Measurements from ENCODE around the gene S100A13. TPM values are rescaled to one million over a fixed set of nuclear protein-coding genes. Genes with fewer than 3 reads are reported as not detected.

The S100A13 gene
- total RNA-seq, 1 donor from 2014 or later, result 87.4 TPM

DNA sequence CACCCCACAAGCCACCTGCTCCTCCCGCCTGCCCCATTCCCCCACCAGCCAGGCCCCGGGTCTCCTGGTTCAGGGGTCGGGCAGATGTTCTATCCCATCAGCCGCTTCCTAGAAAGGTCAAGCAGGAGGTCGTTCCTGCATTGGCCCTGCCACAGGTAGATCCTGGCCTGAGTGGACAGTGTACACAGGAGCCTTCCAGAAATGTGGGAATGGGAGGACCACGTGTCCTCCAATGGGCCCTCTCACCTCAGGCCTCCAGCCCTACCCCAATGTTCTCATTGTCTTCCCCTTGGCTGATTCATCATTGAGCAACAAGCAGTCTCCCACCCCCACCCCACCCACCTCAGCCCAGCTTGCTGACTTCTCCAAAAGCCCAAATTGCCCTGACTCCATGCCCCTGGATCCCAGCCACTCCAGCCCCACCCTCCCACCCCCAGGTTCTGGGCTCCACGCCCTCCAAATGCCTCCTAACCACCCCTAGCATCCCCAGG, 16.4 kb downstream of the S100A13 start:
- H3K9me3 Mint-ChIP-seq, result no peaks in the 10 kb centered on the region
- Histone ChIP-seq H3F3A (ENCODE audit: low read depth) (no peaks in the 10 kb centered on the region), H3K79me2 (ENCODE audit: low read depth) (no peaks in the 10 kb centered on the region), H3K4me3 (no peak overlapping the region), H3K27ac (no peak overlapping the region), H3K27me3 (no peaks in the 10 kb centered on the region), H3K9me3 (ENCODE audit: low read depth) (no peaks in the 10 kb centered on the region), H2AFZ (replicated peaks) (no peak overlapping the region), H3K4me1 (peaks cover 31% of the 10 kb centered on the region), H4K20me1 (ENCODE audit: low read depth) (no peaks in the 10 kb centered on the region), H3K9ac (no peak overlapping the region), H3K4me2 (no peak overlapping the region), H3K36me3 (no peaks in the 10 kb centered on the region)
- TF ChIP-seq EZH2 (IDR thresholded peaks at IDR 0.05) (no peak), EZH2phosphoT487 (IDR thresholded peaks at IDR 0.05) (no peak)
- TF ChIP-seq, protein P1, sequence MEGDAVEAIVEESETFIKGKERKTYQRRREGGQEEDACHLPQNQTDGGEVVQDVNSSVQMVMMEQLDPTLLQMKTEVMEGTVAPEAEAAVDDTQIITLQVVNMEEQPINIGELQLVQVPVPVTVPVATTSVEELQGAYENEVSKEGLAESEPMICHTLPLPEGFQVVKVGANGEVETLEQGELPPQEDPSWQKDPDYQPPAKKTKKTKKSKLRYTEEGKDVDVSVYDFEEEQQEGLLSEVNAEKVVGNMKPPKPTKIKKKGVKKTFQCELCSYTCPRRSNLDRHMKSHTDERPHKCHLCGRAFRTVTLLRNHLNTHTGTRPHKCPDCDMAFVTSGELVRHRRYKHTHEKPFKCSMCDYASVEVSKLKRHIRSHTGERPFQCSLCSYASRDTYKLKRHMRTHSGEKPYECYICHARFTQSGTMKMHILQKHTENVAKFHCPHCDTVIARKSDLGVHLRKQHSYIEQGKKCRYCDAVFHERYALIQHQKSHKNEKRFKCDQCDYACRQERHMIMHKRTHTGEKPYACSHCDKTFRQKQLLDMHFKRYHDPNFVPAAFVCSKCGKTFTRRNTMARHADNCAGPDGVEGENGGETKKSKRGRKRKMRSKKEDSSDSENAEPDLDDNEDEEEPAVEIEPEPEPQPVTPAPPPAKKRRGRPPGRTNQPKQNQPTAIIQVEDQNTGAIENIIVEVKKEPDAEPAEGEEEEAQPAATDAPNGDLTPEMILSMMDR (IDR thresholded peaks at IDR 0.05), result no peak
- no peaks in the 10 kb centered on the region for H3K36me3 Mint-ChIP-seq
- H3K27me3 Mint-ChIP-seq (ENCODE audit: insufficient read depth, low read depth), result peaks cover 15% of the 10 kb centered on the region
- DNase-seq (ENCODE audit: low spot score), result no peak
- peaks cover 31% of the 10 kb centered on the region for H3K4me1 Mint-ChIP-seq
- no peak overlapping the region for H3K4me3 Mint-ChIP-seq
- no peak overlapping the region for H3K27ac Mint-ChIP-seq

DNA sequence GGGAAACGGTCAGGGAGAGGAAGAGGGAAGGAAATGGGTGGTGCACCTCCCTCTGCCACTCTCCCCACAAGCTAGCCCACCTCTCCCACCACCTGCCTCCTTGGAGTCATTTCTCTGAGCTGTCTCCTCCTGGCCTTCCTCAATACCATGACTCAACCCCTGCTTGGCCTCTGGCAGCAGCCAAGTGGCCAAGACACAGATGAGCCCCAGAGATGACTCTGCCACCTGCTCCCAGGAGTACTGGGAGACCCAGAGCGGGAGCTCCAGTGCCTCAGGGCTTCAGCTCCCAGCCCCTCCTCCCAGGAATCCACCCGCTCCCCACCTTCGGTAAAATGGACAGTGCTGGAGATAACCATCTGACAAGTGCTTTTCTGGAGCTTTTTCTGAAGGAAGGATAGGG, 17.0 kb downstream of the S100A13 start:
- Mint-ChIP-seq H3K4me3 (no peak overlapping the region), H3K27ac (no peak overlapping the region), H3K9me3 (no peaks in the 10 kb centered on the region), H3K27me3 (ENCODE audit: insufficient read depth, low read depth) (peaks cover 15% of the 10 kb centered on the region), H3K4me1 (peaks cover 31% of the 10 kb centered on the region), H3K36me3 (no peaks in the 10 kb centered on the region)
- Histone ChIP-seq H3K27ac (no peak overlapping the region), H3K4me1 (peaks cover 31% of the 10 kb centered on the region), H3K9ac (no peak overlapping the region), H3K27me3 (no peaks in the 10 kb centered on the region), H2AFZ (replicated peaks) (no peak overlapping the region), H4K20me1 (ENCODE audit: low read depth) (no peaks in the 10 kb centered on the region), H3K9me3 (ENCODE audit: low read depth) (no peaks in the 10 kb centered on the region), H3K4me2 (no peak overlapping the region), H3K36me3 (no peaks in the 10 kb centered on the region), H3K4me3 (no peak overlapping the region), H3F3A (ENCODE audit: low read depth) (no peaks in the 10 kb centered on the region), H3K79me2 (ENCODE audit: low read depth) (no peaks in the 10 kb centered on the region)
- DNase-seq (ENCODE audit: low spot score), result no peak
- no peak for TF ChIP-seq EZH2 (IDR thresholded peaks at IDR 0.05)
- TF ChIP-seq, protein P1 (IDR thresholded peaks at IDR 0.05), result no peak
- no peak for TF ChIP-seq EZH2phosphoT487 (IDR thresholded peaks at IDR 0.05)

DNA sequence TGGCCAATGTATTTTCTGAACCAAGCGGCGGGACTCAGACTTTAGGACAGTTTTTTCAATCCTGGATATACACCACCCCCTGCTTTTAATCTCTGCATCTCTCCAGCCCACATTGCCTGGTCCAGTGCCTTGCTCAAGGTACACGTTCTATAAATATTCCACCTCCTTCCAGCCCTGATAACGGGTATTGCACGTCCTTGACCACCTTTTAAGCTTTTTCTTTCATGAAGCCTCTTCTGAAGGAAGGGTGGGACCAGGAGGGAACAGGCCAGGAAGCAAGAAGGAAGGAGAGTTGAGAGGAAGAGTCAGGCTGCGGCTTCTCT, 17.8 kb downstream of the S100A13 start:
- H3K9me3 Mint-ChIP-seq, result no peaks in the 10 kb centered on the region
- H3K27ac Mint-ChIP-seq, result peak overlapping the region; percentile 86
- no peaks in the 10 kb centered on the region for H3K36me3 Mint-ChIP-seq
- Histone ChIP-seq H2AFZ (replicated peaks) (no peak overlapping the region), H3K9me3 (ENCODE audit: low read depth) (no peaks in the 10 kb centered on the region), H4K20me1 (ENCODE audit: low read depth) (no peaks in the 10 kb centered on the region), H3K4me3 (no peak overlapping the region), H3K79me2 (ENCODE audit: low read depth) (no peaks in the 10 kb centered on the region), H3K27ac (no peak overlapping the region), H3K4me2 (no peak overlapping the region), H3F3A (ENCODE audit: low read depth) (no peaks in the 10 kb centered on the region), H3K9ac (no peak overlapping the region), H3K4me1 (peaks cover 31% of the 10 kb centered on the region), H3K27me3 (no peaks in the 10 kb centered on the region), H3K36me3 (no peaks in the 10 kb centered on the region)
- peaks cover 33% of the 10 kb centered on the region for H3K4me1 Mint-ChIP-seq
- DNase-seq (ENCODE audit: low spot score), result no peak
- peaks cover 15% of the 10 kb centered on the region for H3K27me3 Mint-ChIP-seq (ENCODE audit: insufficient read depth, low read depth)
- peak overlapping the region; percentile 58 for H3K4me3 Mint-ChIP-seq
- TF ChIP-seq, protein P1 (IDR thresholded peaks at IDR 0.05), result no peak
- no peak for TF ChIP-seq EZH2 (IDR thresholded peaks at IDR 0.05)
- TF ChIP-seq EZH2phosphoT487 (IDR thresholded peaks at IDR 0.05), result no peak
